Spinal cord (tissue), 10 donors: ENCODE data around the gene TAB2. TPM values are rescaled to one million over a fixed set of nuclear protein-coding genes. Genes with fewer than 3 reads are reported as not detected.

Experiments
- DNase-seq, 6 donors: peaks; one replicate each; pipeline versions ENCODE4 v3.0.0 to v3.0.0-alpha.2; 2013 to 2015; ENCODE audit warnings: low spot score in 6 of 6, low read depth in 4 of 6
- H3K27ac ChIP-seq: one replicate; pipeline ENCODE4 v1.5.1; 2013; ENCODE audit warnings: low read depth, low read length, control low read depth
- H3K27me3 ChIP-seq: one replicate; pipeline ENCODE4 v1.6.1; 2013; ENCODE audit warnings: low read length; ENCODE audit not compliant: control insufficient read depth, insufficient read depth
- H3K36me3 ChIP-seq: one replicate; pipeline ENCODE4 v1.6.1; 2013; ENCODE audit warnings: low read length; ENCODE audit not compliant: control insufficient read depth, insufficient read depth
- H3K4me1 ChIP-seq: one replicate; pipeline ENCODE4 v1.6.1; 2013; ENCODE audit warnings: low read length; ENCODE audit not compliant: control insufficient read depth, insufficient read depth
- H3K4me3 ChIP-seq: one replicate; pipeline ENCODE4 v1.5.1; 2013; ENCODE audit warnings: low read depth, low read length, control low read depth
- H3K9me3 ChIP-seq: one replicate; pipeline ENCODE4 v1.6.1; 2013; ENCODE audit warnings: low read length; ENCODE audit not compliant: control insufficient read depth, insufficient read depth
- WGBS: methylation state at CpG from one replicate; pipeline ENCODE4 v1.1.5; 2013; ENCODE audit warnings: missing lambda C conversion rate; ENCODE audit not compliant: insufficient coverage; 5-methylcytosine and 5-hydroxymethylcytosine counted together
- polyA plus RNA-seq, 2 donors: library from polyadenylated mRNA; unstranded; fragments of 120-200 nt; gene quantifications; one replicate each; pipeline ENCODE4 v1.2.1, GENCODE V29; 2013; ENCODE audit not compliant: insufficient read length in 2 of 2
- total RNA-seq, 2 donors: library from RNA; depleted of rRNA in 1 of 2; stranded (reverse); fragments of 120-200 nt in 1 of 2; fragments of >200 nt in 1 of 2; gene quantifications; one replicate each; pipeline versions ENCODE4 v1.2.3 to v1.2.4, GENCODE V29; 2013 to 2014
- donor health status: healthy.

TAB2 gene
- total and polyA plus RNA-seq, 4 donors = 57.6 to 69.7 (median 61.5) TPM

DNA sequence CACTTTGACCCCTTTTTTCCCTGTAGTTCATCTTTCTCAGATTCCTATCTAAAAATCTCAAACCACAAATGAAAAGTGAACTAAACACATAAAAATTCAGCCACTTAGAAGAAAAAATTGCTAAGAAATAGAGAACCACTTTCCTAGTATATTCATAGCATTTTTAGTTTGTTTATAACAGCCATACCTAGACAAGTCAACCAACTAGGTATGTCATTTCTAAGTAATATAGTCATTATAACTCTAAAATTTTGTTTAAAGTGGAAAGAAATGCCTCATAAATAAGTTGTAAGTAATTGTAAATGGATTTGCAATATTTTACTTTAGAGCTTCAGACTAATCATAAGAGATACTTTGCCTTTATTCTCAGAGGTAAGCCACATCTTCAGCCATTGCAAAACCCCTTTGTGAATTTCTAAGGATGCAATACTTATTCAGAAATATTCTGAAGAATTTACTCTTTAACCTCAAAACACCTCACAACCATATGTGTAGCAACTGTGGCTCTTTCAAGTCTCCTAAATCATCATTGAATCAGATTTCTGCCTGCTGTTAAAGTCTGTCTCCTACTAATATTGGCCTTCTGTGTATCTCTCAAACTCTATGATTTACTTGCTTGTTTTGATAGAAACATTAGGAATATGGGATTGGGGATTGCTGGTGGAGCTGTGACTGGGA is 75.6 kb downstream of the TAB2 start:
- Histone ChIP-seq H3K4me3 (no peak overlapping the region), H3K27ac (no peak overlapping the region), H3K36me3 (no peaks in the 10 kb centered on the region), H3K9me3 (no peaks in the 10 kb centered on the region), H3K27me3 (no peaks in the 10 kb centered on the region), H3K4me1 (no peaks in the 10 kb centered on the region)
- no peak for DNase-seq

DNA sequence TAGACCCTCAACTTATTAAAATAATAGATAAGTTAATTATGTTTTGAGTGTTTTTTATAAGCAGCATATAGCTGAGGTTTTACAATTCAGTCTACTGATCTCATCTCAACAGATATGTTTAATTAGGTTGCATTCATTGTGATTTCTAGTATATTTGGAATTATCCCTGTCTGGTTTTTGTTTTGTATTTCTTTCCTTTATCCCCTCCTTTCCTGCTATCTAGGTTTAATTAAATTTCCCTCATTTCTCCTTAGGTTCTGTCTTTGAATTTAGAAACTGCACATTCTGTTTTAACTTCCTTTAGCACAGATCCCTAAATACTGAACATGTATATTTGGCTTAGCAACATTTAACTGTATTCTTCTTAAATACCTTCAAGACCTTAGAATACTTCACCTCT is 77.7 kb downstream of the TAB2 start:
- Histone ChIP-seq H3K4me3 (no peak overlapping the region), H3K27ac (no peak overlapping the region), H3K9me3 (no peaks in the 10 kb centered on the region), H3K27me3 (no peaks in the 10 kb centered on the region), H3K4me1 (no peaks in the 10 kb centered on the region), H3K36me3 (peaks cover 3% of the 10 kb centered on the region)
- no peak for DNase-seq

DNA sequence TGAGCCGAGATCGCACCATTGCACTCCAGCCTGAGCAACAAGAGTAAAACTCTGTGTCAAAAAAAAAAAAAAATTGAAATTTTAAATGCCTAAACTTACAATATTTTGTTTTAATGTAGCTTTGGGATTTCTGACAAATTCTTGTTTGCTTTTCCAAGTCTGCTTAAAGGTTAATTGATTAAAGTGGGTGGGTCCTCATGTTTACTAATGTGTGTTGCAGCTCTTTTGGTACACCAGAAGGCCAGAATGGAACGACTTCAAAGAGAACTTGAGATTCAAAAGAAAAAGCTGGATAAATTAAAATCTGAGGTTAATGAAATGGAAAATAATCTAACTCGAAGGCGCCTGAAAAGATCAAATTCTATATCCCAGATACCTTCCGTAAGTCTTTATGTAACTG is 79.9 kb downstream of the TAB2 start:
- no peaks in the 10 kb centered on the region for H3K4me1 ChIP-seq
- no peaks in the 10 kb centered on the region for H3K27me3 ChIP-seq
- no peak overlapping the region for H3K27ac ChIP-seq
- peaks cover 5% of the 10 kb centered on the region for H3K36me3 ChIP-seq
- no peak for DNase-seq
- no peaks in the 10 kb centered on the region for H3K9me3 ChIP-seq
- H3K4me3 ChIP-seq = no peak overlapping the region
- no CpG with 5 or more reads among the region's 6 CpGs for WGBS

- no peak for DNase-seq
- H3K27ac ChIP-seq = no peak within 1 kb of the TSS
- H3K4me3 ChIP-seq = no peak within 1 kb of the TSS
- WGBS = 96% methylated on average over 9 of the region's 11 CpGs
- no peaks in the 10 kb centered on the region for H3K27me3 ChIP-seq
- H3K9me3 ChIP-seq = no peaks in the 10 kb centered on the region
- peaks cover 11% of the 10 kb centered on the region for H3K36me3 ChIP-seq
- no peaks in the 10 kb centered on the region for H3K4me1 ChIP-seq
These were observed 82.5 kb downstream of the TAB2 start, which contains the start of gene SUMO4 for GRCh38 chr6:149400050-149400449. Gene SUMO4 (plus strand): TSS chr6:149400262. CDS start chr6:149400392, 130 bp downstream.

GRCh38 chr6:149403534-149403933 is 86.0 kb downstream of the TAB2 start:
- H3K4me3 ChIP-seq = no peak overlapping the region
- no peak overlapping the region for H3K27ac ChIP-seq
- no peak for DNase-seq
- H3K36me3 ChIP-seq = peaks cover 16% of the 10 kb centered on the region
- H3K9me3 ChIP-seq = no peaks in the 10 kb centered on the region
- no peaks in the 10 kb centered on the region for H3K27me3 ChIP-seq
- 100% methylated on average over 3 of the region's 3 CpGs for WGBS
- no peaks in the 10 kb centered on the region for H3K4me1 ChIP-seq

DNA sequence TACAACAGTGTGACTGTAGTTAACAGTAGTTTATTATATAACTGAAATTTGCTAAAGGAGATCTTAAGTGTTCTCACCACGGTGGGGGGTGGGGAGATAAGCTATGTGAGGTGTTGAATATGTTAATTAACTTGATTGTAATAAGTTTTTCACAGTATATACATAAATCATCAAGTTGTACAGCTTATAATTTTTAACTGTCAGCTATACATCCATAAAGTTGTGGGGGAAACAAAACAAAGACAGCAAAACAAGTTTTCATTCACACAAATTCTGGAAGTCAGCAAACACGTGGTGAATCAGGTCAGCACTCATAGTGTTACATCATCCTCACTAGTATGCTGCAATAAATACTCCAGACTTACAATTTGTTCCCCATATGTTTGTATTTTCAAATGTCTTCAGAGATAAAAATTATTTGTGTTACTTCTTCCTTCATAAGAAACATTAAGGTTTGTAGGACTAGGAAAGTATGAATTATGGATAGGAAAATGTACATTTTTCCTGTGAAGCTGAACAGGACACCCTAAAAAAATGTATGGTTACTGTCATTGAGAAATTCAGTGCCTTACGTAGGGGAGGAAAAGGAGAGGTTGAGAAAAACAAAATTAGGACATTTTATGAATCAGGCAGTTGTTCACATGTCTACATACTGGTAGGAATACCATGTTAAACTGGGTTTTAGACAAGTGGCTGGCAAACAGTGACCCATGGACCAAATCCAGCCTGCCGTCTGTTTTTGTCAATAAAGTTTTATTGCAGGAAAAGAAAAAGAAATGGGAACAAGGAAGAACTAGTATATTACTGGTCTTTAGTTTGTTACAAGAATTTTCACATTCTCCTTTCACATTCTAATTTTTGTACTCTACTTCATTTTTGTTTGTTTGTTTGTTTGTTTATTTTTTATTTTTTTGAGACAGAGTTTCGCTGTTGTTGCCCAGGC is 88.6 kb downstream of the TAB2 start:
- no peak overlapping the region for H3K27ac ChIP-seq

GRCh38 chr6:149409617-149410016 is 92.1 kb downstream of the TAB2 start:
- no peak for DNase-seq
- Histone ChIP-seq H3K27ac (no peak overlapping the region), H3K4me1 (no peaks in the 10 kb centered on the region), H3K36me3 (peaks cover 5% of the 10 kb centered on the region), H3K9me3 (no peaks in the 10 kb centered on the region), H3K27me3 (no peaks in the 10 kb centered on the region), H3K4me3 (no peak overlapping the region)
- no CpG with 5 or more reads among the region's 3 CpGs for WGBS

More for the DNA sequence above, 88.6 kb downstream of the TAB2 start:
- Histone ChIP-seq H3K9me3 (no peaks in the 10 kb centered on the region), H3K27me3 (no peaks in the 10 kb centered on the region), H3K4me1 (no peaks in the 10 kb centered on the region), H3K36me3 (peaks cover 11% of the 10 kb centered on the region), H3K4me3 (no peak overlapping the region)
- DNase-seq = no peak
- no CpG with 5 or more reads among the region's 5 CpGs for WGBS

DNA sequence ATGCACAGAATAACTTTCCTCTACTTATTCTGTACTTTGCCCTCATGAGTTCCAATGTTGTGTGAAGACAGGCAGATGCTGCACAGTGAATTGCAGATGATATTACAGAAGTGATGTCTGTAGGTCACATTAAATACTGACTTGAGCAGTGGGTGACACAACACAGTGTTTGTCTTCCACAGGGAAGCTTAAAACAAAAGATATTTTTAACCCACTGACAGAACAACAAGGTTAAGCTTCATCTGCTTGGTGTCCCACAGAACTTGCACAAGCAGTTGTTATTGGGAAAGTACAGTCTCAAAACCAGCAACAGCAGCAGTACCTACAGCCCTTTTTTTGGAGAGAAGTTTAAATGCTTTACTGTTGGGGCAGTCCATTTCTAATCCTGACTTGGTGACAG is 93.0 kb downstream of the TAB2 start:
- Histone ChIP-seq H3K27ac (no peak overlapping the region), H3K27me3 (no peaks in the 10 kb centered on the region), H3K9me3 (no peaks in the 10 kb centered on the region), H3K4me3 (no peak overlapping the region), H3K36me3 (peaks cover 5% of the 10 kb centered on the region), H3K4me1 (no peaks in the 10 kb centered on the region)
- DNase-seq = no peak

- 73% methylated on average over 3 of the region's 4 CpGs for WGBS
- DNase-seq = no peak
- H3K36me3 ChIP-seq = no peaks in the 10 kb centered on the region
- no peak overlapping the region for H3K4me3 ChIP-seq
- no peak overlapping the region for H3K27ac ChIP-seq
- peaks cover 3% of the 10 kb centered on the region for H3K9me3 ChIP-seq
- H3K27me3 ChIP-seq = no peaks in the 10 kb centered on the region
- H3K4me1 ChIP-seq = no peaks in the 10 kb centered on the region
These were observed 96.5 kb downstream of the TAB2 start for GRCh38 chr6:149414009-149414408.

- DNase-seq = no peak
- Histone ChIP-seq H3K27ac (no peak overlapping the region), H3K4me1 (no peaks in the 10 kb centered on the region), H3K36me3 (no peaks in the 10 kb centered on the region), H3K4me3 (no peak overlapping the region), H3K27me3 (no peaks in the 10 kb centered on the region), H3K9me3 (peaks cover 3% of the 10 kb centered on the region)
- 86% methylated on average over 2 of the region's 4 CpGs for WGBS
These were observed 97.3 kb downstream of the TAB2 start for GRCh38 chr6:149414821-149415220.
